Upper lobe of right lung (tissue), 1 donor: ENCODE data around the gene SMIM35. TPM values are rescaled to one million over a fixed set of nuclear protein-coding genes. Genes with fewer than 3 reads are reported as not detected.
"Not testable (repeated sequence)": the region's sequence is repeated elsewhere in the genome, so short reads cannot be mapped to it uniquely, and the experiment has no call there.

Experiments used
- ATAC-seq: fragments of 200-7000 bp; cut with Tn5 transposase; one replicate; pipeline ENCODE4 v1.9.1; 2020; ENCODE audit warnings: mild to moderate bottlenecking, moderate library complexity
- DNase-seq: peaks from one replicate; pipeline ENCODE4 v3.0.0-alpha.2; 2020
- H3K27ac ChIP-seq: fragments of 200-600 bp; one replicate; pipeline ENCODE4 v1.8.0; 2022
- H3K27me3 ChIP-seq: fragments of 200-600 bp; one replicate; pipeline ENCODE4 v1.8.0; 2022; ENCODE audit warnings: mild to moderate bottlenecking
- H3K36me3 ChIP-seq: fragments of 200-600 bp; one replicate; pipeline ENCODE4 v1.8.0; 2022
- H3K4me1 ChIP-seq: fragments of 200-600 bp; one replicate; pipeline ENCODE4 v1.8.0; 2022
- H3K4me3 ChIP-seq: fragments of 200-600 bp; one replicate; pipeline ENCODE4 v1.8.0; 2022; ENCODE audit warnings: mild to moderate bottlenecking
- H3K9me3 ChIP-seq: fragments of 200-600 bp; one replicate; pipeline ENCODE4 v1.8.0; 2022
- intact Hi-C: fragments of 100-400 bp; cut with DNase I; formaldehyde crosslinking; loops from one replicate; pipeline ENCODE4 v1.11.0; 2022
- total RNA-seq: library from RNA; stranded (reverse); fragmentation: NEBNext Ultra II Directional; extraction: Animal tissue kit (Norgen Biotek cat#: 25700); gene quantifications from one replicate; pipeline ENCODE4 v1.2.1, GENCODE V29; 2021
- TF ChIP-seq, protein P1 (sequence below): fragments of 200-600 bp; IDR thresholded peaks from one replicate; pipeline ENCODE4 v1.8.0; 2022; ENCODE audit warnings: antibody characterized with exemption
- donor health status: DM: no; HTN: yes; CAD: no; lungs with severe emphysema.

SMIM35 gene
- total RNA-seq, 1 donor from 2014 or later: not detected

DNA sequence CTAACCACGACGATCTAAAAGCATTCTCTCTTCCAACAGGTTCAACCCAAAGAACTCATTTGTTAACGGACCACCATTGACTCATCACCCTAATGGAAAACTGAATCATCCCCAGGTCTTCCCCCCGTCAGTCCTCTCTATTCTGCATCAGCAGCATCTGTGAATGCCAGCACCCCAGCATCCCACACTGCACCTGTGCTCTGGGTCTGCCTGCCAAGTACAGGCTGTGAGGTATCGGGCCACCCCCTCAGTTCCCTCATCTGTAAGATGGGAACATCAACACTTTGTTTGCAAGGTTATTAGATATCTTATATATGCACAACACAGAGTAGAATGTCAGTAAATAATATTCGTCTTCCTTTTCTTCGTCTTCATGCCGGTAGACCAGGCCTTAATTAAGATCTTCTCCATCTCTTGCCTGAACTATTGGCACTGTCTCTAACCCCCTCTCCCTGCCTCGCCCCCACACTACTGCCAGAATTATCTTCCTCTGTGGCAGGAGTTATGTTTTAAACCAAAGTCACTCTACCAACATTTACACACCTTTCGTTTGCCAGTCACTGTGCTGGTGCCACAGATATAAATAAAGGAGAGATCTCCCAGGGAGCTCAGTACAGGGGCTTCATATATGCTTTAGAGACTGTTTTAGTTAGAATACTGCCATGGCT, 17.7 kb downstream of the SMIM35 start:
- TF ChIP-seq, protein P1, sequence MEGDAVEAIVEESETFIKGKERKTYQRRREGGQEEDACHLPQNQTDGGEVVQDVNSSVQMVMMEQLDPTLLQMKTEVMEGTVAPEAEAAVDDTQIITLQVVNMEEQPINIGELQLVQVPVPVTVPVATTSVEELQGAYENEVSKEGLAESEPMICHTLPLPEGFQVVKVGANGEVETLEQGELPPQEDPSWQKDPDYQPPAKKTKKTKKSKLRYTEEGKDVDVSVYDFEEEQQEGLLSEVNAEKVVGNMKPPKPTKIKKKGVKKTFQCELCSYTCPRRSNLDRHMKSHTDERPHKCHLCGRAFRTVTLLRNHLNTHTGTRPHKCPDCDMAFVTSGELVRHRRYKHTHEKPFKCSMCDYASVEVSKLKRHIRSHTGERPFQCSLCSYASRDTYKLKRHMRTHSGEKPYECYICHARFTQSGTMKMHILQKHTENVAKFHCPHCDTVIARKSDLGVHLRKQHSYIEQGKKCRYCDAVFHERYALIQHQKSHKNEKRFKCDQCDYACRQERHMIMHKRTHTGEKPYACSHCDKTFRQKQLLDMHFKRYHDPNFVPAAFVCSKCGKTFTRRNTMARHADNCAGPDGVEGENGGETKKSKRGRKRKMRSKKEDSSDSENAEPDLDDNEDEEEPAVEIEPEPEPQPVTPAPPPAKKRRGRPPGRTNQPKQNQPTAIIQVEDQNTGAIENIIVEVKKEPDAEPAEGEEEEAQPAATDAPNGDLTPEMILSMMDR: no peak
- H3K27me3 ChIP-seq: no peaks in the 10 kb centered on the region

DNA sequence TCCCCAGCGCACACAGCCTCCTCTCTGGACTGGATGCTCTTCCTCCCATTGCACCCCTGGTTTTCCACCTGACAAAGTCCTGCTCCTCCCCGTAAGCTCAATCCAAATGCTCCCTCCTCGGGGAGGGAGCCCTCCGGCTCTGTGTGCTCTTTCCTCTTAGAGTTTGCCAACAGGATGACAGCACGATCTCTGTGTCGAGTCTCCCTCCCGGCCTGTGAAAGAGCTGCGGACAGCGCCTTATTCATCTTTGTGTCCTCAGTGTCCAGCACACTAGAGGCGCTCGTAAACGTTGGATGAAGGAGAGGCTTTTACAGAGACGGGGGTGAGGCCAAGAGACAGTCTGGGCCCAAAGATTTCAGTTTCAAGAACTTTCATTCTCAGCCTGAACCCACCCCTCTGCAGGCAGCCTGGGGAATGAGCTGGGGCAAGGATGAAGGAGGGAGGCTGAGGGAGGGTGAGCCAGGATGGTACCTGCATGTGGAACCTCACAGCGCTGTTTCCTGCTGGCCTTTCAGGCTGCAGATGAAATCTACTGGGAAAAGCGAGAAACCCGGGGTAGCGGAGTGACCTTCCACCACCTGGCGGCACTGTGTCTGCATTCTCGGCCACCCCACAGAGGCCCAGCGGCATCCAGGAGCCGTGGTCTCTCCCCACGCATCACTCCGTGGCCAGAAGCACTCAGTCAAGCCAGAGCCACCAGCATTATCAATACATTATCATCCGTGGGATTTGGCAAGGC, 18.4 kb downstream of the SMIM35 start:
- Histone ChIP-seq H3K9me3 (no peaks in the 10 kb centered on the region), H3K4me3 (no peak overlapping the region), H3K27me3 (no peaks in the 10 kb centered on the region), H3K4me1 (no peaks in the 10 kb centered on the region), H3K27ac (no peak overlapping the region), H3K36me3 (no peaks in the 10 kb centered on the region)
- TF ChIP-seq, protein P1: no peak
- ATAC-seq (no peak), DNase-seq (no peak)
- intact Hi-C loops: no loop called here

More for the DNA sequence above, 17.7 kb downstream of the SMIM35 start:
- Histone ChIP-seq H3K36me3 (no peaks in the 10 kb centered on the region), H3K9me3 (no peaks in the 10 kb centered on the region), H3K4me3 (no peak overlapping the region), H3K27ac (no peak overlapping the region), H3K4me1 (no peaks in the 10 kb centered on the region)
- intact Hi-C loops: no loop called here
- ATAC-seq (no peak), DNase-seq (no peak)

DNA sequence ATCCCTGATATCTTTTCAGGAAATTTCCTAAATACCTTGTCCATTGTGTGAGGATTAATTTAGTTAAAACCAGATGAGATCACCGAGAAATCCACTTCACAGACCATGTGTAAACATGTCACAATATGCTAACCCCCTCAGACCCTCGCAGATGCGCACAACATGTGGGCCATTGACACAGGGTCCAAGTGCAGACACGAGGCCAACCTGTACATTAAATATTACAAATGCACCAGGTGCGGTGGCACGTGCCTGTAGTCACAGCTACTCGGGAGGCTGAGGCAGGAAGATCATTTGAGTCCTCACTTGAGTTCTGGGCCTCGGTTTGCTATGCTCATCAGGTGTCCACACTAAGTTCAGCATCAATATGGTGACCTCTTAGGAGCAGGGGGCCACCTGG, 19.8 kb downstream of the SMIM35 start:
- Histone ChIP-seq H3K4me3 (no peak overlapping the region), H3K4me1 (no peaks in the 10 kb centered on the region), H3K27ac (no peak overlapping the region), H3K9me3 (no peaks in the 10 kb centered on the region), H3K36me3 (no peaks in the 10 kb centered on the region), H3K27me3 (no peaks in the 10 kb centered on the region)
- TF ChIP-seq, protein P1: no peak
- DNase-seq (no peak), ATAC-seq (no peak)
- intact Hi-C loops: no loop called here

DNA sequence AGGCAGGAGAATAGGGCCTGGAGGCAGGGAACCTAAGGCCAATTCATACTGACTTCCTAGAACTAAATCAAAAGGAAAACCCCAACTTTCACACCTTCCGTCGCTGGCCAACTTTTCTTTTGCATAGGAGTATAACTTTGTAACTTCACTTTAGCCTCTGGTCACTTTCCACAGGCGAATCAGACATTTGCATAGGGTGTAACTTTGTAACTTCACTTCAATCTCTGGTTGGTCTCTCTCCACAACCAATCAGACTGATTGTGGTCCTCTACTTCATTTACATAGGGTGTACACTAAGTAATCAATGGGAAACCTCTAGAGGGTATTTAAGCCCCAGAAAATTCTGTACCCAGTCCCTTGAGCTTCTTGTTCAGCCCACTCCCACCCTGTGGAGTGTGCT, 21.4 kb downstream of the SMIM35 start:
- Histone ChIP-seq H3K9me3 (no peaks in the 10 kb centered on the region), H3K4me3 (no peak overlapping the region), H3K27me3 (no peaks in the 10 kb centered on the region), H3K4me1 (no peaks in the 10 kb centered on the region), H3K36me3 (no peaks in the 10 kb centered on the region), H3K27ac (no peak overlapping the region)
- intact Hi-C loops: no loop called here
- no peak for DNase-seq
- no peak for ATAC-seq
- TF ChIP-seq, protein P1: no peak

DNA sequence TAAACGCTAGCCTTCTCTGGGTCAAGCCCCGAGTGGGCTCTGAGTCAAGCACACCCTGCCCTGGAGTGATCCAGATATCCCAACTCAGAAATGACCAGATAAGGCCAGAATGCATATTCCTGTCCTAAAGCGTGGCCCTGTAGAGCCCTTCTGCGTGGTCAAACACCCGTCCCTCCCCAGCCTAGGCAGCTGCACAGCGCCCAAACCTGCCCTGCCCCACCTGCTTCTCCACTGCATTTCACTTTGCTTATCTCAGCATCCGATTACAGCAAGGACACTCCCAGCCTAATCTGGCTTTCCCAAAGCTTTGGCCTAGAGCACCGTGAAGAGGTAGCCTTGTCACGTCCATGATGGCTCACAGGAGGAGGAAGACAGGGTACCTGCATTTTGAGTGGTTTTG, 21.8 kb downstream of the SMIM35 start:
- ATAC-seq: no peak
- intact Hi-C loops: no loop called here
- H3K27ac ChIP-seq: no peak overlapping the region

DNA sequence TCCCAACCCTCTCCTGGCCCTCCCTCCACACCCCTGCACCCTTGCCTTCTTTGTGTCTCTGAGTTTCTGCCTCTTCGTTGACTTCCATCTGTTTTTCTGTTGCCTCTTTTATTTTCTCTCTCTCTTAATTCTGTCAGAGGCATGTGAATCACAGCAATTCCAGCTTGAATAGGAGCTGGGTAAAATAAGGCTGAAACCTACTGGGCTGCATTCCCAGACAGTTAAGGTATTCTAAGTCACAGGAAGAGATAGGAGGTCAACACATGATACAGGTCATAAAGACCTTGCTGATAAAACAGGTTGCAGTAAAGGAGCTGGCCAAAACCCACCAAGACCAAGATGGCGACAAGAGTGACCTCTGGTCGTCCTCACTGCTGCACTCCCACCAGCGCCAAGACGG, 24.1 kb downstream of the SMIM35 start:
- ATAC-seq, H3K4me3 ChIP-seq, H3K27ac ChIP-seq, H3K36me3 ChIP-seq, H3K4me1 ChIP-seq, H3K27me3 ChIP-seq, intact Hi-C loops, H3K9me3 ChIP-seq: not testable (repeated sequence)
- DNase-seq: peak; percentile 3

More for the DNA sequence above, 21.8 kb downstream of the SMIM35 start:
- DNase-seq: peak; percentile 30
- Histone ChIP-seq H3K27me3 (no peaks in the 10 kb centered on the region), H3K4me1 (no peaks in the 10 kb centered on the region), H3K36me3 (no peaks in the 10 kb centered on the region), H3K4me3 (no peak overlapping the region), H3K9me3 (no peaks in the 10 kb centered on the region)
- TF ChIP-seq, protein P1: no peak

DNA sequence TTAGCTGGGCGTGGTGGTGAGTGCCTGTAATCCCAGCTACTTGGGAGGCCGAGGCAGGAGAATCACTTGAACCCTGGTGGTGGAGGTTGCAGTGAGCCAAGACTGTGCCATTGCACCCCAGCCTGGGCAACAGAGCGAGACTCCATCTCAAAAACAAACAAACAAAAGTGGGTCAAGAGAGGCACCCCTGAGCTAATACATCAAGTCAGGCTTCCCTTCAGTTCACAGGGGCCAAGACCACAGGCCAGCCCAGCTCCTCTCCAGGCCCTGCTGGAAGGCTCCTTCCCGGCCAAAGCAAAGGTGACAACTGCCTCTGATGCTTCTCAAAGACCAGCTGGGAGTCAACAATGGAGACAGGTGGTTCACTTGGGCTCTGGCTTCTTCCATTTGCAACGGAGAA, 24.6 kb downstream of the SMIM35 start:
- H3K9me3 ChIP-seq, intact Hi-C loops, H3K4me3 ChIP-seq, ATAC-seq, H3K27me3 ChIP-seq, H3K36me3 ChIP-seq, H3K27ac ChIP-seq, H3K4me1 ChIP-seq: not testable (repeated sequence)
- DNase-seq: peak; percentile 18
